ENCODE results near the gene UROS.

DNA sequence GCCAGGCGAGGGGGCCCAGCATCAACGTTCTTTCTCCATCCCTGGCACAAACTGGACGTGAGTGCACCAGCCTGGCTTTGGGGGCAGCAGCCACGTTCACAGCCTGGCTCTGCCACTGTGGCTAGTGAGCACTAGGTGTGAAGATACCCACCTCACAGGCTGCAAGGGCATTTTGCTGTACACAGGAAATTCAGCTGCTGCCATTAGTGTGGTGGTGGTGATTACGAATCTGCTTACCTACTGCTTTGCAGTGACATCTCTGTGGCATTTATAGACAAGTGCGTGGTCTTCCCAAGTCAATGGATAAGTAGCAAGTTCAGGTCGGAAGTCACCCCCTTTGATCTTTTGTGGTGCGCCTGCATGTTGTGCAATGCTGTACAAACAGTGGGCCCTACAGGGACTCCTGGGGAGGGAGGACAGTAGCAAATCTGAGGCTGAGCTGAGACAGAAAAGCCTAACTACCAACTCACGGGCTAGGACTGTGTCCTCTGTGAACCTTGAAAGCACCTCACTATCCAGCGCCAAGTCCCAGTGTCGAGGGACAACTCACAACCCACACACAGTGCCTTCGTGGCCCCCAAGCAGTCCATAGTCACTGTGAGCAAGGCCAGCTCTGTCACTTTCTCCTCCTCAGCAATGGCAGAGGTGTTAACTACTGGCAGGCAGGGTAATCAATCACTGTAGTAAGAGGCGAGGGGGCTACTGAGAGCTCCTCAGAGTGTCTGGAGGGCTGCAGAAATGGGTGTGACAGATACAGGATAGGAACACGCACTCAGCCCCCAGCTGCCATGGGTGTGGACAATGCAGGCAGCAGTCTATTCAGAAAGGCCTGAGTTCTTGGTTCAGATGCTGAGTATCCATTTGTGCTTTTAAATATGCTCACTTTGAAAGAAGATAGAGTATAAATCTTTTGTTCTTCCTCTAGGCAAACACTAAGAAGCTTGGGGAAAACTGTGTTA, 30.4 kb downstream of the UROS start:
- TF ChIP-seq, protein P1, sequence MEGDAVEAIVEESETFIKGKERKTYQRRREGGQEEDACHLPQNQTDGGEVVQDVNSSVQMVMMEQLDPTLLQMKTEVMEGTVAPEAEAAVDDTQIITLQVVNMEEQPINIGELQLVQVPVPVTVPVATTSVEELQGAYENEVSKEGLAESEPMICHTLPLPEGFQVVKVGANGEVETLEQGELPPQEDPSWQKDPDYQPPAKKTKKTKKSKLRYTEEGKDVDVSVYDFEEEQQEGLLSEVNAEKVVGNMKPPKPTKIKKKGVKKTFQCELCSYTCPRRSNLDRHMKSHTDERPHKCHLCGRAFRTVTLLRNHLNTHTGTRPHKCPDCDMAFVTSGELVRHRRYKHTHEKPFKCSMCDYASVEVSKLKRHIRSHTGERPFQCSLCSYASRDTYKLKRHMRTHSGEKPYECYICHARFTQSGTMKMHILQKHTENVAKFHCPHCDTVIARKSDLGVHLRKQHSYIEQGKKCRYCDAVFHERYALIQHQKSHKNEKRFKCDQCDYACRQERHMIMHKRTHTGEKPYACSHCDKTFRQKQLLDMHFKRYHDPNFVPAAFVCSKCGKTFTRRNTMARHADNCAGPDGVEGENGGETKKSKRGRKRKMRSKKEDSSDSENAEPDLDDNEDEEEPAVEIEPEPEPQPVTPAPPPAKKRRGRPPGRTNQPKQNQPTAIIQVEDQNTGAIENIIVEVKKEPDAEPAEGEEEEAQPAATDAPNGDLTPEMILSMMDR (IDR thresholded peaks at IDR 0.05; ENCODE audit: insufficient read depth, low read depth, low read length), result no peak
- no peak for TF ChIP-seq EZH2 (IDR thresholded peaks at IDR 0.05; ENCODE audit: insufficient read depth, low read length)

Measured in astrocyte (in vitro differentiated cells and primary cell).